ENCODE results near the gene KBTBD3. TPM values are rescaled to one million over a fixed set of nuclear protein-coding genes. Genes with fewer than 3 reads are reported as not detected.
"Not testable (repeated sequence)": the region's sequence is repeated elsewhere in the genome, so short reads cannot be mapped to it uniquely, and the experiment has no call there.

KBTBD3 gene
- total RNA-seq, 2 experiments from 2014 or later, result 5.7 to 8.1 TPM

- Histone ChIP-seq H3K4me1 (ENCODE audit: insufficient read depth, low read length) (no peaks in the 10 kb centered on the region), H3K27me3 (ENCODE audit: control insufficient read depth in 1 of 2, insufficient read depth in 2 of 2, low read length in 2 of 2) (no peaks in the 10 kb centered on the region), H3K36me3 (ENCODE audit: insufficient read depth, low read length) (peaks cover 8% of the 10 kb centered on the region), H3K4me3 (ENCODE audit: low read length) (no peak overlapping the region), H3K27ac (ENCODE audit: low read depth in 1 of 2, low read length in 2 of 2) (no peak overlapping the region), H3K9me3 (ENCODE audit: control insufficient read depth in 1 of 2, insufficient read depth in 1 of 2, low read length in 2 of 2) (no peaks in the 10 kb centered on the region)
- Mint-ChIP-seq H3K9me3 (no peaks in the 10 kb centered on the region), H3K36me3 (ENCODE audit: low read depth) (peaks cover 35% of the 10 kb centered on the region), H3K27me3 (no peaks in the 10 kb centered on the region), H3K27ac (no peak overlapping the region), H3K4me1 (ENCODE audit: low read depth) (peaks cover 10% of the 10 kb centered on the region), H3K4me3 (no peak overlapping the region)
- intact Hi-C loops (cut with DNase I, micrococcal nuclease), result no loop called here
- CTCF ChIA-PET, result interaction anchor here (0.9 kb wide), 1 partner anchor 17 kb away, joined by 3 read pairs; the partner anchor contains the start of genes AASDHPPT and KBTBD3
- TF ChIP-seq CTCF (IDR thresholded peaks at IDR 0.05), result no peak
- POLR2A ChIA-PET, result interaction anchor here (1.7 kb wide), 1 partner anchor 17 kb away, joined by 5 read pairs; the partner anchor contains the start of genes AASDHPPT and KBTBD3
- DNase-seq (no peak), ATAC-seq (ENCODE audit: poor library complexity) (no peak)
Observed at GRCh38 chr11:106059617-106060016, 17.5 kb downstream of the KBTBD3 start.

- H3K27me3 ChIP-seq (ENCODE audit: control insufficient read depth in 1 of 2, insufficient read depth in 2 of 2, low read length in 2 of 2); ATAC-seq (ENCODE audit: poor library complexity); POLR2A ChIA-PET; H3K9me3 Mint-ChIP-seq; H3K36me3 ChIP-seq (ENCODE audit: insufficient read depth, low read length); DNase-seq; H3K4me1 Mint-ChIP-seq (ENCODE audit: low read depth); CTCF ChIA-PET; H3K27ac Mint-ChIP-seq; H3K4me3 Mint-ChIP-seq; H3K4me1 ChIP-seq (ENCODE audit: insufficient read depth, low read length); H3K9me3 ChIP-seq (ENCODE audit: control insufficient read depth in 1 of 2, insufficient read depth in 1 of 2, low read length in 2 of 2); H3K27ac ChIP-seq (ENCODE audit: low read depth in 1 of 2, low read length in 2 of 2); intact Hi-C loops (cut with DNase I, micrococcal nuclease); H3K4me3 ChIP-seq (ENCODE audit: low read length); H3K27me3 Mint-ChIP-seq: not testable (repeated sequence)
- peaks cover 39% of the 10 kb centered on the region for H3K36me3 Mint-ChIP-seq (ENCODE audit: low read depth)
Observed at GRCh38 chr11:106058377-106058776, 18.8 kb downstream of the KBTBD3 start.

GRCh38 chr11:106051103-106051502 lies 26.0 kb downstream of the KBTBD3 start:
- Histone ChIP-seq H3K27ac (ENCODE audit: low read depth in 1 of 2, low read length in 2 of 2) (no peak overlapping the region), H3K9me3 (ENCODE audit: control insufficient read depth in 1 of 2, insufficient read depth in 1 of 2, low read length in 2 of 2) (no peaks in the 10 kb centered on the region), H3K4me1 (ENCODE audit: insufficient read depth, low read length) (no peaks in the 10 kb centered on the region), H3K4me3 (ENCODE audit: low read length) (no peak overlapping the region), H3K27me3 (ENCODE audit: control insufficient read depth in 1 of 2, insufficient read depth in 2 of 2, low read length in 2 of 2) (no peaks in the 10 kb centered on the region), H3K36me3 (ENCODE audit: insufficient read depth, low read length) (no peaks in the 10 kb centered on the region)
- Mint-ChIP-seq H3K9me3 (no peaks in the 10 kb centered on the region), H3K27me3 (peaks cover 4% of the 10 kb centered on the region), H3K27ac (no peak overlapping the region), H3K4me3 (no peak overlapping the region), H3K36me3 (ENCODE audit: low read depth) (peaks cover 15% of the 10 kb centered on the region), H3K4me1 (ENCODE audit: low read depth) (no peaks in the 10 kb centered on the region)
- DNase-seq (no peak), ATAC-seq (ENCODE audit: poor library complexity) (no peak)
- CTCF ChIA-PET, result no interaction called here
- intact Hi-C loops (cut with DNase I, micrococcal nuclease), result no loop called here
- POLR2A ChIA-PET, result no interaction called here
- TF ChIP-seq CTCF (IDR thresholded peaks at IDR 0.05), result no peak

- no peak overlapping the region for H3K27ac Mint-ChIP-seq
- POLR2A ChIA-PET, result no interaction called here
- no peaks in the 10 kb centered on the region for H3K4me1 Mint-ChIP-seq (ENCODE audit: low read depth)
- Histone ChIP-seq H3K9me3 (ENCODE audit: control insufficient read depth in 1 of 2, insufficient read depth in 1 of 2, low read length in 2 of 2) (no peaks in the 10 kb centered on the region), H3K4me3 (ENCODE audit: low read length) (no peak overlapping the region), H3K27me3 (ENCODE audit: control insufficient read depth in 1 of 2, insufficient read depth in 2 of 2, low read length in 2 of 2) (no peaks in the 10 kb centered on the region), H3K27ac (ENCODE audit: low read depth in 1 of 2, low read length in 2 of 2) (no peak overlapping the region), H3K36me3 (ENCODE audit: insufficient read depth, low read length) (no peaks in the 10 kb centered on the region), H3K4me1 (ENCODE audit: insufficient read depth, low read length) (no peaks in the 10 kb centered on the region)
- peaks cover 9% of the 10 kb centered on the region for H3K36me3 Mint-ChIP-seq (ENCODE audit: low read depth)
- CTCF ChIA-PET, result no interaction called here
- peaks cover 12% of the 10 kb centered on the region for H3K27me3 Mint-ChIP-seq
- intact Hi-C loops (cut with DNase I, micrococcal nuclease), result no loop called here
- no peak for ATAC-seq (ENCODE audit: poor library complexity)
- no peak overlapping the region for H3K4me3 Mint-ChIP-seq
- H3K9me3 Mint-ChIP-seq, result no peaks in the 10 kb centered on the region
- TF ChIP-seq CTCF (IDR thresholded peaks at IDR 0.05), result no peak
- no peak for DNase-seq
Observed at GRCh38 chr11:106049727-106050476, 27.2 kb downstream of the KBTBD3 start.
